UCSD-AML1 (cell line): Measurements from ENCODE around the gene MKNK2.

Experiments used
- DNase-seq: peaks from one replicate; lab custom pipeline; 2025; ENCODE audit not compliant: unreplicated experiment; lab: John Stamatoyannopoulos, UW

The MKNK2 gene

DNA sequence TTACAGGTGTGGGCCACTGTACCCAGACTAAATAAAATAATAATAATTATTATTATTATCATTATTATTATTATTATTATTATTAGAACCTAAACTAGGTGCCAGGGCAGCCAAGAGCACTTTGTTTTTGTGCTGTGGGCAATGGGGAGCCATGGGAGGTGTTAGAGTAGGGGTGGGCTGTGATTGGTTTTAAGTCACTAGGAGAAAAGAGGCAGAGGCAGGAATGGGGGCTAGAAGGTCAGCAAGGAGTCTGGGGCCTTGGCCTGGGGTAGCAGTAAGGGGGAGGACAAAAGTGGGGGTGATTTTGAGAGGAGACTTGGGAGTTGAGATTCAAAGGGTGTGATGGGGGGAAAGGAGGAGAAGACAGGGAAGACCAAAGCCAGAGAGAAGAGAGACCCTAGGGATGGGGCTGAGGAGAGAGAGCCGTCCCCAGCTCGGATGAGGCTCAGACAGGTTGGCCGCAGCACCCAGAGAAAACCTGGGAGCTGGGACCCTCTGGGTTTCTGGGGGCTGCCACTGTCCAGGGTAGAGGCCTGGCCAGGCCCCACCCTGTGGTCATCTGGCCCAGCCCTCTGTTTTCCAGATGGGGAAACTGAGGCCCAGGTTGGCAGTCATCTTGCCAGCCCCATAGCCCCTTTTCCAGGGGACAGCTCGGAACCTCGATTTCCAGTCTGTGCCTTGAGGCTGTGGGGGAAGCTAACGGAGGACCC is 17.8 kb downstream of the MKNK2 start:
- DNase-seq, result no peak

- DNase-seq, result peak; percentile 91
Observed at GRCh38 chr19:2032296-2032941, 18.6 kb downstream of the MKNK2 start.

- DNase-seq, result no peak
Observed at GRCh38 chr19:2027361-2027760, 23.7 kb downstream of the MKNK2 start.

DNA sequence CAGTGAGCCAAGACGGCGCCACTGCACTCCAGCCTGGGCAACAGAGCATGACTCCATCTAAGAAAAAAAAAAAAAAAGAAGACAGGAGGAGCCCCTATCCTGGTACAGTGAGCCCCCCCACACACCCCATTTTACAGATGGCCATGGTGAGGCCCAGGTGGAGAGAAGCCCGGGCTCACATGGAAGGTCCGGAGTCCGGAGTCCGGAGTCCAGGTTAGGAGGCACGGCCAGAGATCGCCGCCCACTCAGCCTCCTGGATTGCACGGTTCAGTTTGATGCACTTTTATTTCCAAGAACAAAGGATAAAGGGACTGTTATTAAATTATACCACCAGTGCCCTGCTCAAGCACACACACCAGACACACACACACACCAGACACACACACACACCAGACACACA is 24.3 kb downstream of the MKNK2 start:
- no peak for DNase-seq

- DNase-seq, result no peak
Observed at GRCh38 chr19:2022289-2022688, 28.8 kb downstream of the MKNK2 start.

DNA sequence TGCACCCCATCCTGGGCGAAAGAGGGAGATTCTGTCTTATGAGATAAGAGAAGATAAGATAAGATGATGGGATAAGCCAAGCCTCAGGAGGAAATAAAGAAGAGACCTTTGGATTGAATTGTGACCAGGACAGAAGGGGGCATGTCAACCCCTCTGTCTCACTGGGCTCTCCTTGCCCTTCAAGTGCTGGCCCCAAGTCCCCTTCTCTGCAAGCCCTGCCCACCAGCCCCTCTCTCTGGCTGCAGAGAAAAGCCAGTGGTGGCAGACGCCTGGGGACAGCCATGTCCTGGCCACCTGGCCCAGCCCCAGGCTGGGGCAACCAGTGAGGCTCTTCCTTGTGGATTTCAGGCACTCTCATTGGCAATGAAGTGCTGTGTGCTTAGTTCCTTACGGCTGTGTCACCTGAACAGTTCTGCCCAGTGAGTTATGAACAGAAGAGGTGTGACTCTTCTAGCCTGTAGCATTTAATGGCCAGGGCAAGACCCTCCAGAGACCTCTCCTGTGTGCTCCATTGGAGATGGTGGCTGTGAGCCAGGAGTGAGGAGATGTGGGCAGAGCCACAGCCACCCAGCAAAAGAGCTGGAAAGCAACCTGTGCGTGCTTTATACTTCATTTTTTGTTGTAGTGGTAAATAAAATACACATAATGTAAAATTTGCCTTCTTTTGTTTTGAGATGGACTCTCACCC is 29.4 kb downstream of the MKNK2 start:
- DNase-seq, result no peak

GRCh38 chr19:2018752-2019151 is 32.3 kb downstream of the MKNK2 start:
- DNase-seq, result no peak

- DNase-seq, result peak; percentile 62
Observed at GRCh38 chr19:2016041-2016807, 34.8 kb downstream of the MKNK2 start.

- peak; percentile 54 for DNase-seq
Observed at GRCh38 chr19:2015608-2015950, 35.5 kb downstream of the MKNK2 start, which contains the start of gene BTBD2. BTBD2 (minus strand) TSS chr19:2015714; CDS start chr19:2015703, 11 bp downstream.

GRCh38 chr19:2014731-2015607 is 36.1 kb downstream of the MKNK2 start:
- no peak for DNase-seq

GRCh38 chr19:2014131-2014571 is 36.9 kb downstream of the MKNK2 start:
- DNase-seq, result no peak

- no peak for DNase-seq
Observed at GRCh38 chr19:2013683-2013961, 37.4 kb downstream of the MKNK2 start.

DNA sequence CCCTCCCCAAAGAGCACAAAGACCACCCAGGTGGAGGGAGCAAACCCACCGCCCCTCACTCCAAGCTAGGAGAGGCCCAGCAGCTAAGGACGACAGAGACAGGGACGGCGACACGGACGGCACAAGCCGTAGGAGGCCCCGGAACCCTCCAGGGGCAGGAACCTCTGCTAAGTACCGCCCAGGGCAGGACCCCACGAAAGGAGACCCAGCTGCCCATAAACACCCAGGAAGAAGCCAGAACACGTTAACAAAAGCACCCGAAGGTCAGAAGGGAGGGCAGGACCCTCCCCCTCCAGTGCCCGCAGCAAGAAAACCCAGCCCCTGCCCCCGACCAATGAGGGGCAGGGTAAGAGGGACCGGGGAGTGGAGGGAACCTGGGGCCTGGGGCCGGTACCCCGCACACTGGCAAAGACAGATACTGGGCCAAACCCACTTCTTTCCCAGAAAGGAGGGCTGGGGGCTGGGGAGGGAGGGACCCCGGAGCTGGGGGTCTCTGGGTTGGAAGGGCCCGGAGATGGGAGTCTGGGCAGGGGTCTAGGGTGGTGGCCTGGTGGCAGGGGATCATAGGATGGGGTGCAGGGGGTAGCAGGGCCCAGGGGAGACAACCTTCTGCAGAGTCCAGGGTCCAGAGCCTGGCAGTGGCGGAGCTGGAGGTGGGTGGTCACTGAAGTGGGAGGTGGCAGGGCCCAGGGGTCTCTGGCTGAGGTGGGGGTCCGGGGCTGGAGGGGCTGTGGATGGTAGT is 37.9 kb downstream of the MKNK2 start:
- DNase-seq, result no peak

GRCh38 chr19:2011169-2011568 is 39.9 kb downstream of the MKNK2 start:
- no peak for DNase-seq

DNA sequence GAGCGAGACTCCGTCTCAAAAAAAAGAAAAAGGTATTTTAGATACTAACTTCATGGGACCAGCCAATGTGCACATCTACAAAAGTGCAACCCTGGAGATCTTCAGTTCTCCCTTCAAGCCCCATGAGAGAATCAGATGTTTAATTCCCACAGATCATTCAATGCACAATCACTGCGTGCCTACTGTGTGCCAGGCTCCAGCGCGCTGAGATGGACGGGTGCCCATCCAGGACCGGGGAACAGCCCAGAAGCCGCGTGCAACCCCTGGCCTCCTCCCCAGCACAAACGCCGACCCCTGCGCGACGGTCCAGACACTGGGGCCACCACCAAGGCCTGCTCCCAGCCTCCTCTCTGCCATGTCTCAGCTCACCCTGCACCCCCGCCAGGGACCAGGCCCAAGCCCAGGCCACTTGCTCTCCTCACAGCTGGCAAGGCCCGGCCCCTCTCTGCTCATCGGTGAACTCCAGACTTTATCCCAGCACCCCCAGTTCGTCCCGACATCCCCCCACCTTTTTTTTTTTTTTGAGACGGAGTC is 40.8 kb downstream of the MKNK2 start:
- no peak for DNase-seq

DNA sequence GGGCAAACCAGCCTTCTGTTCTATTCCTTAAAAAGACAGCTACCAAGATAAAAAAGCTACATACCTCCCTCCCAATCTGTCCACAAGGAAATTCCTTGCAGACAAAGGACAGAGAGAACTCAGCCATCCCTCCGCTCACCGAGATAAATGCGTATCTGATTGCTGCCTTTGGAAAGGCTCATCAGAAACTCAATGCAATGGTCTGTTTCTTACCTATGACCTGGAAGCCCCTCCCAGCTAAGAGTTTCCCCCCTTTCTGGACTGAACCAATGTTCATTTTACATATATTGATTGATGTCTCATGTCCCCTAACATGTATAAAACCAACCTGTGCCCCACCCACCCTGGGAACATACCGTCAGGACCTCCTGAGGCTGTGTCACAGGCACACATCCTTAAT is 47.2 kb downstream of the MKNK2 start:
- no peak for DNase-seq

- DNase-seq, result no peak
Observed at GRCh38 chr19:1999856-2000515, 51.1 kb downstream of the MKNK2 start.

DNA sequence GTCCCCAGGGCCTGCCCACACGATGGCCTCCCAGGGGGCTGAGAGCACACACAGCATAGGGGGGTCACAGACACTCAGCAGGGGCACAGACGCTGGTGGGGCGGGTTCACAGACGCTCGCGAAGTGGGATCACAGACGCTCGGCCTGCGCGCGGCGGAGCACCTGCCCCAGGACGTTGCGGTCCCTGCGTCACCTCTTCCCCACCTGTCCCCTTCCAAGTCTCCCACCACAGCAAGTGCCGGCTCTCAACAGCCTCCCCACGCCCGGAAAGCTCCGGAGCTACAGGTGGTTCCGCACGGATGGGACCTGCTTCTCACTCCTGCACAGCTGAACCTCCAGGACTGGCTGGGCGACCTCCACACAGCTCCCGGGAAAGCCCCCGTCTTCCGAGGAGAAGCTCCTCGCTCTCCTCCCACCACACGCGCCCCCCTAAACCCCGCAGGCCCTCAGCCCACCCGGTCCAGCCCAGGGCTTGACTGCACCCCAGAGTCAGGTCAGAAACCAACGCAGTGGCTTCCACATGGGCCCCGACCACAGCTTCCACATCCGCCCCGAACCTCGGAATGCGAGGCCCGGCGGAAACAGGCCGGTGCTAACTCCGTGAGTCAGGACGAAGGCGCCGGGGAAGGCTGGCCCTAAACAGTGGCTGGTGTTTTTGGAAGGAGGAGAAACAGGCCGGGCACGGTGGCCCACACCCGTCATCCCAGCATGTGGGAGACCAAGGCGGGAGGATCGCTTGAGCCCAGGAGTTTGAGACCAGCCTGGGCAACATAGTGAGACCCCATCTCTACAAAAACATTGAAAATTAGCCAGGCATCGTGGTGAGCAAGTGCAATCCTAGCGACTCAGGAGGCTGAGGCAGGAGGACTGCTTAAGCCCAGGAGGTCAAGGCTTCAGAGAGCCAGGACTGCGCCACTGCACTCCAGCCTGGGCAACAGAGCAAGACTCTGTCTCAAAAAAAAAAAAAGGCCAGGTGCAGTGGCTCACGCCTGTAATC is 52.0 kb downstream of the MKNK2 start:
- DNase-seq, result no peak
